ENCODE measurements around the gene C2CD3. TPM values are rescaled to one million over a fixed set of nuclear protein-coding genes. Genes with fewer than 3 reads are reported as not detected.

C2CD3 gene
- total and polyA plus RNA-seq, 9 of the 15 experiments (the other 6 are each of a cell fraction or from before 2014, with no cell fraction given), result 4.4 to 20.2 (median 15.4) TPM

- TF ChIP-seq ARID3B (CRISPR knock-in tag; IDR thresholded peaks at IDR 0.05; ENCODE audit: borderline replicate concordance) (no peak), ZNF3 (CRISPR knock-in tag; IDR thresholded peaks at IDR 0.05) (no peak), SMAD1 (IDR thresholded peaks at IDR 0.05; ENCODE audit: low read depth, low read length, partially characterized antibody) (no peak), MEF2D (tag; conservative IDR thresholded peaks at IDR 0.05; ENCODE audit: low read depth) (no peak), FOS (IDR thresholded peaks at IDR 0.05; ENCODE audit: extremely low read depth, insufficient read length) (no peak), XRCC4 (IDR thresholded peaks at IDR 0.05; ENCODE audit: extremely low read depth, insufficient read depth, insufficient read length) (no peak), ID3 (CRISPR knock-in tag; IDR thresholded peaks at IDR 0.05) (no peak), ID3 (tag; IDR thresholded peaks at IDR 0.05) (no peak), KLF6 (CRISPR knock-in tag; IDR thresholded peaks at IDR 0.05; ENCODE audit: borderline replicate concordance) (no peak), ZNF133 (CRISPR knock-in tag; IDR thresholded peaks at IDR 0.05) (no peak), ZNF324 (CRISPR knock-in tag; IDR thresholded peaks at IDR 0.05) (no peak), SOX6 (IDR thresholded peaks at IDR 0.05) (peak; percentile 78; the same call in 1 of the 2 replicates)
- TF ChIP-seq, protein P1, sequence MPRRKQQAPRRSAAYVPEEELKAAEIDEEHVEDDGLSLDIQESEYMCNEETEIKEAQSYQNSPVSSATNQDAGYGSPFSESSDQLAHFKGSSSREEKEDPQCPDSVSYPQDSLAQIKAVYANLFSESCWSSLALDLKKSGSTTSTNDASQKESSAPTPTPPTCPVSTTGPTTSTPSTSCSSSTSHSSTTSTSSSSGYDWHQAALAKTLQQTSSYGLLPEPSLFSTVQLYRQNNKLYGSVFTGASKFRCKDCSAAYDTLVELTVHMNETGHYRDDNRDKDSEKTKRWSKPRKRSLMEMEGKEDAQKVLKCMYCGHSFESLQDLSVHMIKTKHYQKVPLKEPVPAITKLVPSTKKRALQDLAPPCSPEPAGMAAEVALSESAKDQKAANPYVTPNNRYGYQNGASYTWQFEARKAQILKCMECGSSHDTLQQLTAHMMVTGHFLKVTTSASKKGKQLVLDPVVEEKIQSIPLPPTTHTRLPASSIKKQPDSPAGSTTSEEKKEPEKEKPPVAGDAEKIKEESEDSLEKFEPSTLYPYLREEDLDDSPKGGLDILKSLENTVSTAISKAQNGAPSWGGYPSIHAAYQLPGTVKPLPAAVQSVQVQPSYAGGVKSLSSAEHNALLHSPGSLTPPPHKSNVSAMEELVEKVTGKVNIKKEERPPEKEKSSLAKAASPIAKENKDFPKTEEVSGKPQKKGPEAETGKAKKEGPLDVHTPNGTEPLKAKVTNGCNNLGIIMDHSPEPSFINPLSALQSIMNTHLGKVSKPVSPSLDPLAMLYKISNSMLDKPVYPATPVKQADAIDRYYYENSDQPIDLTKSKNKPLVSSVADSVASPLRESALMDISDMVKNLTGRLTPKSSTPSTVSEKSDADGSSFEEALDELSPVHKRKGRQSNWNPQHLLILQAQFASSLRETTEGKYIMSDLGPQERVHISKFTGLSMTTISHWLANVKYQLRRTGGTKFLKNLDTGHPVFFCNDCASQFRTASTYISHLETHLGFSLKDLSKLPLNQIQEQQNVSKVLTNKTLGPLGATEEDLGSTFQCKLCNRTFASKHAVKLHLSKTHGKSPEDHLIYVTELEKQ (CRISPR knock-in tag; IDR thresholded peaks at IDR 0.05), result no peak
- TF ChIP-seq, protein P2, sequence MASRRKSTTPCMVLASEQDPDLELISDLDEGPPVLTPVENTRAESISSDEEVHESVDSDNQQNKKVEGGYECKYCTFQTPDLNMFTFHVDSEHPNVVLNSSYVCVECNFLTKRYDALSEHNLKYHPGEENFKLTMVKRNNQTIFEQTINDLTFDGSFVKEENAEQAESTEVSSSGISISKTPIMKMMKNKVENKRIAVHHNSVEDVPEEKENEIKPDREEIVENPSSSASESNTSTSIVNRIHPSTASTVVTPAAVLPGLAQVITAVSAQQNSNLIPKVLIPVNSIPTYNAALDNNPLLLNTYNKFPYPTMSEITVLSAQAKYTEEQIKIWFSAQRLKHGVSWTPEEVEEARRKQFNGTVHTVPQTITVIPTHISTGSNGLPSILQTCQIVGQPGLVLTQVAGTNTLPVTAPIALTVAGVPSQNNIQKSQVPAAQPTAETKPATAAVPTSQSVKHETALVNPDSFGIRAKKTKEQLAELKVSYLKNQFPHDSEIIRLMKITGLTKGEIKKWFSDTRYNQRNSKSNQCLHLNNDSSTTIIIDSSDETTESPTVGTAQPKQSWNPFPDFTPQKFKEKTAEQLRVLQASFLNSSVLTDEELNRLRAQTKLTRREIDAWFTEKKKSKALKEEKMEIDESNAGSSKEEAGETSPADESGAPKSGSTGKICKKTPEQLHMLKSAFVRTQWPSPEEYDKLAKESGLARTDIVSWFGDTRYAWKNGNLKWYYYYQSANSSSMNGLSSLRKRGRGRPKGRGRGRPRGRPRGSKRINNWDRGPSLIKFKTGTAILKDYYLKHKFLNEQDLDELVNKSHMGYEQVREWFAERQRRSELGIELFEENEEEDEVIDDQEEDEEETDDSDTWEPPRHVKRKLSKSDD (conservative IDR thresholded peaks at IDR 0.05; ENCODE audit: low read length), result no peak
- TF ChIP-seq, protein P3, sequence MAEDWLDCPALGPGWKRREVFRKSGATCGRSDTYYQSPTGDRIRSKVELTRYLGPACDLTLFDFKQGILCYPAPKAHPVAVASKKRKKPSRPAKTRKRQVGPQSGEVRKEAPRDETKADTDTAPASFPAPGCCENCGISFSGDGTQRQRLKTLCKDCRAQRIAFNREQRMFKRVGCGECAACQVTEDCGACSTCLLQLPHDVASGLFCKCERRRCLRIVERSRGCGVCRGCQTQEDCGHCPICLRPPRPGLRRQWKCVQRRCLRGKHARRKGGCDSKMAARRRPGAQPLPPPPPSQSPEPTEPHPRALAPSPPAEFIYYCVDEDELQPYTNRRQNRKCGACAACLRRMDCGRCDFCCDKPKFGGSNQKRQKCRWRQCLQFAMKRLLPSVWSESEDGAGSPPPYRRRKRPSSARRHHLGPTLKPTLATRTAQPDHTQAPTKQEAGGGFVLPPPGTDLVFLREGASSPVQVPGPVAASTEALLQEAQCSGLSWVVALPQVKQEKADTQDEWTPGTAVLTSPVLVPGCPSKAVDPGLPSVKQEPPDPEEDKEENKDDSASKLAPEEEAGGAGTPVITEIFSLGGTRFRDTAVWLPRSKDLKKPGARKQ (CRISPR knock-in tag; IDR thresholded peaks at IDR 0.05), result no peak
- TF ChIP-seq, protein P4, sequence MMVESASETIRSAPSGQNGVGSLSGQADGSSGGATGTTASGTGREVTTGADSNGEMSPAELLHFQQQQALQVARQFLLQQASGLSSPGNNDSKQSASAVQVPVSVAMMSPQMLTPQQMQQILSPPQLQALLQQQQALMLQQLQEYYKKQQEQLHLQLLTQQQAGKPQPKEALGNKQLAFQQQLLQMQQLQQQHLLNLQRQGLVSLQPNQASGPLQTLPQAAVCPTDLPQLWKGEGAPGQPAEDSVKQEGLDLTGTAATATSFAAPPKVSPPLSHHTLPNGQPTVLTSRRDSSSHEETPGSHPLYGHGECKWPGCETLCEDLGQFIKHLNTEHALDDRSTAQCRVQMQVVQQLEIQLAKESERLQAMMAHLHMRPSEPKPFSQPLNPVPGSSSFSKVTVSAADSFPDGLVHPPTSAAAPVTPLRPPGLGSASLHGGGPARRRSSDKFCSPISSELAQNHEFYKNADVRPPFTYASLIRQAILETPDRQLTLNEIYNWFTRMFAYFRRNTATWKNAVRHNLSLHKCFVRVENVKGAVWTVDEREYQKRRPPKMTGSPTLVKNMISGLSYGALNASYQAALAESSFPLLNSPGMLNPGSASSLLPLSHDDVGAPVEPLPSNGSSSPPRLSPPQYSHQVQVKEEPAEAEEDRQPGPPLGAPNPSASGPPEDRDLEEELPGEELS (CRISPR knock-in tag; IDR thresholded peaks at IDR 0.05; ENCODE audit: borderline replicate concordance), result no peak
Observed at GRCh38 chr11:74092425-74092824, 78.4 kb downstream of the C2CD3 start (continued).
